NCI-H1092 (cell line): ENCODE results near the gene TMEM132D.
A peak's percentile ranks its signal among the peaks of the same experiment; 100 is the strongest.

Experiments used
- DNase-seq: peaks from one replicate; lab custom pipeline; 2025; lab: John Stamatoyannopoulos, UW

Gene TMEM132D

DNA sequence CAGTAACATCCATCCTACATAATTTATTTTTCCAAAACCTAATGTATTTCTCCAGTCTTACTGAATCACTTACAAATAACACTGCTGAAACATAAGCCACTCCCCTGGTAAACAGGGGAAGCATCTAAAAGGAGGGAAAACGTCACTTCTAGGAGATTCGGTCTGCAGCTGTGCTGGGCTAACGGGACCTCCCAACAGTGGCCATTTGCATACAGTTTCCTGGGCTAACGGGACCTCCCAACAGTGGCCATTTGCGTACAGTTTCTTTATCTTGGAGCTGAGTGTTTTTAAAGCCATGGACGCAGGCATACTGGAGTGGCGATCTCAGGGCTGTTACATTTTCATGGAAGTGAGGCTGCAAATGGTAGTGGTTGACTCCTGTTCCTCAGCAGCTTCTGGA, 242.9 kb downstream of the TMEM132D start:
- DNase-seq: no peak

- no peak for DNase-seq
Observed at GRCh38 chr12:129659961-129660622, 243.7 kb downstream of the TMEM132D start.

GRCh38 chr12:129657179-129657578, 246.6 kb downstream of the TMEM132D start:
- DNase-seq: no peak

- DNase-seq: no peak
Observed at GRCh38 chr12:129651951-129652350, 251.9 kb downstream of the TMEM132D start.

DNA sequence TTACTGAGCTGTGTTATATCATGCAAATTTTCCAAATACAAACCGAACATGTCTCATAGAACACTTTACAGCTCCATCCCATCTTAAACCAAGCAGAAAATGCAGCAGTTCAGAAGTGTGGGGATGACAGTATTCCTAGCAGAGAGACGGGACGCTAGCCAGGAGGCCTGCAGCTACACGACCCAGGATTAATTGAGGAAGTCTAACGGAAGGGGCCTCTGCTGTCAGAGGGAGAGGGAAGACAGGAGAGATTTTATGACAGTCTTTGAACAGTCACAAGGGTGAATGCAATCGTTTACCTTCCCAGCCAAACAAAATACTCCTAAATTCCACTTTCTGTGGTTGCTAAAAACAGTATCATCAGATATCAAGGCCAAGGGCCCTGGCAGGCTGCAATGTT, 261.9 kb downstream of the TMEM132D start:
- DNase-seq: no peak

GRCh38 chr12:129635021-129635685, 268.7 kb downstream of the TMEM132D start:
- no peak for DNase-seq

DNA sequence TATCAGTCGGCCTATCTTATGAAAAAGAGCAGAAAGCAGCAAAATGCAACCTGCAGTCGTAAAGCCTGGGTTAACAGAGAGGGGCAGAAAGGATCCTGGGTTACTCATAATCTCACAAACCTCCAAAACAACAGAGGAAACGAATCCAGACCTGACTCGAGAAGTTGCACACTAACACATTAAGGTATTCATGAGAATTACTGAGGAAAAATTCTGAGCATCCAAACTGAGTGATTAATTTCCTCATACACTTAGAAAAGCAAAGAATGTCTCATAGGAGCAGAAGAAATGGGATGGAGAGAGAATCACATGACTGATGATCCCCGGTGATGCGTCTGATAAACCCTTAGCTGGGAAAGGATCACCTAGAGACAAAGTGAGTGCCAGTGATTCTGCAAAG, 272.5 kb downstream of the TMEM132D start:
- no peak for DNase-seq

- DNase-seq: no peak
Observed at GRCh38 chr12:129629901-129630300, 273.9 kb downstream of the TMEM132D start.

DNA sequence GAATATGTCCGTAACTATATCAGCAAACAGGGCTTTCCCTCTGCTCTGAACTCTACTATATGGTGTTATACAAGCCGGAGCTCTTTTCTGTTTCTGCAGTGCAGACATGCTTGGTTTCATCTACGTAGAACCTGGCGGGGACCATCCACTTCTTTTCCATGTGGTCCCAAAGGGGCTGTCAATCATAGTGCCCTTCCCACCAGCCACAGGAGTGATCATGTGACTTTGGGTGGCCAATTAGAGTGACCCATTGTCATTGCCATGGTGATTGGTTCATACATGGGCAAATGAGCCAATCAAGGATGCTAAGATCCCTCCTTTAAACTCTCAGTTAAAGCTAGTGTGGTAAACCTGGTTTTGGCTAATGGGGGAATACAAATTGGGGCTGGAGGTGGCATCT, 281.3 kb downstream of the TMEM132D start:
- no peak for DNase-seq

DNA sequence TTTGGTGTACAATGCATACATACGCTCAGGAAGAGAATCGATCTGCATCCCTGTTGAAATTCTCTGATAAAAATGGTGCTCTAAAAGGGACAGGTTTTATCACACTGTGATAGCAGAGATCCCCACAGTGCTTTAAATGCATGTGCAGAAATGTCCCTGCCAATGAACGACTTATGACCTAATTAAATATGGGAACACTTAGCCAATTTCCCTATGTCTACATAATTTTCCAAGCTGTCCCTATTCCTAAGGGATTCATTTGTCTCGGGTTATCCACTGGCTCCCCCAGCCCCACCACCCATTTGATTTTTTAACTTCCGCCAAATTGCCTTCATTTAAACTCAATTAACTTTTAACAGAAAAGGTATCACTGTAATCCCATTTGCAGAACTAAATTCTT, 284.6 kb downstream of the TMEM132D start:
- no peak for DNase-seq

GRCh38 chr12:129617849-129618248, 286.0 kb downstream of the TMEM132D start:
- no peak for DNase-seq

- DNase-seq: no peak
Observed at GRCh38 chr12:129615001-129615400, 288.8 kb downstream of the TMEM132D start.

DNA sequence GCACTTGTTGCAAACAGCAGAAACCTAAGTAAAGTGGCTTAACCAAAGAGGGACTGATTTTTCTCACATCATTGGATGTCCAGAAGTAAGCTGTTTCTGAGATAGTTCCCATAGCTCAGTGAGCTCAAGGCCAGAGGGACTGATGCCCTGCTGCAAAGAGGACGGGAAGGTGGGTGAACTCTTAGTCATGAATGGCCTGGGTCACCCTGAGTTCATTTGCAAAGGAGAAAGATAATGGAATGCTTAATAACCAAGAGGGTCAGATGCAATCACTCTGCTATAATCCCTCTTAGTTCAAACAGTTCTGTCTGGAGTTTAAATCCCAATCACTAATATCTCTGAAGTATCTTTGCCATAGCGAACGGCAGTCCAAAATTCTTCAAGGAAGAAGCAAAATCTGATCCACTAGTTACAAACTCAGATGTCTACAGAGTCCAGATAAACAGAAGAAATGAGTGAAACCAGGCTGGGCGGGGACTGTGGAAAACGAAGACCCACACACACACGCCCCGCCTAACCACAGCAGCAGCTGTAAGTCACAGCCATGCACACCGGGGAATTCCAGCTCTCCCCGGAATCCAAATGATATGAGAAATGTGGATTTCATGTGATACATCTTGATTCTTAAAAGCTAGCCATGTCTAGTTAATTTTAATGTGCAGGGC, 289.5 kb downstream of the TMEM132D start:
- no peak for DNase-seq

DNA sequence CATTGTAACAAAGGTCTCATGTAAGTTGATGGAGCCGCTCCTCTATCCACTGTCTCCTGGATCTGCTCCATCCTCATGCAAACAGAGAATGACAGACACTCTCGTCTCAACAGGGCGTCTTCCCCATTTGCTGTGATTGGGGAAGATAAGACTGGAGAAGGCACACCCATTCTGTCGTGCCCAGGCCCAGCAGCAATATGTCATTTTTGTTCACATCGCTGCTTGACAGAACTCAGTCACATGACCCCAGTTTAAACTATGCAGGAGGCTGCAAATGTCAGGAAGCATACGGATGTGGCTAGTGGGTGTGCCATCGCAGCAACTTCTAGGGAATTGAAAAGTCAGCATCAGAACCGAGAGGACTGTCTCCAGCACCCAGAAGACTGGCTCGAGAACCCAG, 290.5 kb downstream of the TMEM132D start:
- no peak for DNase-seq

DNA sequence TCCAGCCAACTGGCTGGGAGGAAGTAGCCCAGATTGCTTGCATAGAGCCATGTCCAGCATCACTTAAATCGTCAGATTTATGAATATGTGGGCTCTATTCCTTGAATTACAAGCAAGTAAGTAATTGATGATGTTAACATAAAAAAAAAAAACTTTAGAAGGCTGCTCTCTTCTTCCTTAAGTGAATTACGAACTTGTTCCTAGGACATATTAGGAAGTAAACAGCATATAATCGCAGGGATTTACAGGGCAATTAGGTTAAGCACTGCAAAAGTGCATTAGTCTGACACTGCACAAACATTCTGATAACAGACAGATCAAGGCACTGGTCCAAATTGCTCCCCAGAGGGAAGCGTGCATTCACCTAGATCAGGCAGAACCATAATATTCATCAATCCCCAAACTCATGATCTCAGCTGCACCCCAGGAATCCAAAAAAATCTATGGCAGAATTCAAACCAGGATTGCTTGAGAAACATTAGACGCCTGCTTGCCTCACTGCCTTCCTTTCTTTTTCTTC, 293.2 kb downstream of the TMEM132D start:
- DNase-seq: peak; percentile 62

- no peak for DNase-seq
Observed at GRCh38 chr12:129607756-129608155, 296.1 kb downstream of the TMEM132D start.

GRCh38 chr12:129607301-129607700, 296.5 kb downstream of the TMEM132D start:
- no peak for DNase-seq

DNA sequence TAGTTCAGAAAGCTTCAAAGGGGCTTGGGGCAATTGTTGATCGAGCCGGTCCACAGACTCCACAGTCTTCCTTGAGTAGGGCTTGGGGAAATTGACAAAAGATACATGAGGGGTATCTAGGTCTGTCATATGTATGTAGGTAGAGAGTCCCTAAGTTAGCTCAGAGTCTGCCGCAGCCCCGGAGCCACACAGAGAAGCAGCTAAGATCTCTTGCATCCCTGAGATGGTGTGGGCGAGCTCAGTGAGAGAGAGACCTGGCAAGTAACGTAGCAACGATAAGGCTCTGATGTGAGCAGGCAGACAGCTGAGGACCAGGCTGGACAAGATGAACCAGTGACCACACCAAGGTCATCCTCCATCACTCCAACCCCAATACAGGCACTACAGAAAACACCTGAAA, 297.6 kb downstream of the TMEM132D start:
- no peak for DNase-seq

GRCh38 chr12:129605666-129606065, 298.2 kb downstream of the TMEM132D start:
- DNase-seq: no peak

DNA sequence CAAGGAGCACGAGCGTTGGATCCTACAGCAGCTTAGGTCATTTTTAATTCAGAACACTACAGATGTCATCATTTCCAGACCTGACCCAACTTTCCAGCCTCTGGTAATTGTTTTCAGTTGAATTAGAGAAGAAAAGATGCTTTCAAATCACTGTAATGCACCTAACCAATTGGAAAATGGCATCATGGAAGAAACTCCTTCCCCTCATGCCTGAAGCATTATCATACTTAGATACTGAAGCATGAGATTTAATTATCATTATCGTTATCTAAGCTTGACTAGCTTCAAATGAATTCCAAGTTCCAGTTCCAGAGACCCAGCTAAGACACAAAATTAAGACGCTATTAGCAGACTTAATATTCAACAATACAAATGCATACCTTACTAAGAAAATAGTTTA, 299.3 kb downstream of the TMEM132D start:
- DNase-seq: no peak

DNA sequence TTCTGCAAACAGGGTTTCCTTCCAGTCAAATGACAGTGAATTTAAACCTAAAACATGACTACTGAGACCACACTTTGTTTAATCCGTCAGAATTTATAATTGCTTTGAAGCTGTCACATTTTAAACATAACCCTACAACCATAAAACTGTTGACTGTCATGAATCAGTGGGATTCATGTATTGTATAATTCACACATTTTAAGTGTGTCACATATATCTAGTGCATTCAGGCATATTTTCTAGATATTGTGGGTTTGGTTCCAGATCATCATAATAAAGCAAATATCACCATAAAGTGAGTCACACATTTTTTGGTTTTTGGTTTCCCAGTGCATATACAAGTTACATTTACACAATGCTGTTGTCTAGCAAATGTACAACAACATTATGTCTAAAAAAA, 304.4 kb downstream of the TMEM132D start:
- DNase-seq: no peak

- DNase-seq: no peak
Observed at GRCh38 chr12:129594098-129594497, 309.7 kb downstream of the TMEM132D start.

DNA sequence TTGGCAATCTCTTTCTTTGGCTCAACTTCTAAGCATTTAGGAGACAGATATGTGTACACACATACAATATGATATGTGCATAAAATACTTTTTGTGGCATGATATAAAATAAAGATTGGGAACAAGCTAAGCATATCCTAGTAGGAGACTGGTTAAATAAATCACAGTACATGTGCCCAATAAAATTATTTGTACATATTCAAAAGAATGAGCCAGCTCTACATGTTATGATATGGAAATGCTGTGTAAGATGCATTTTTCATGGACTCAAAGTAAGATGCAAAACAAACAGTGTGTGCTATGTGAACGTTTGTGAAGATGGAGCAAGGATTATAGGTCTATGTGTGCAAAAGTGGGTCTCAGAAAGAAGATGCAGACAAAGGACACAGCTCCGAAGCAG, 311.4 kb downstream of the TMEM132D start:
- DNase-seq: no peak
